Smooth muscle cell (in vitro differentiated cells): Measurements from ENCODE around the gene PRKAR1B. TPM values are rescaled to one million over a fixed set of nuclear protein-coding genes. Genes with fewer than 3 reads are reported as not detected.

Experiments
- DNase-seq: peaks from one replicate; lab custom pipeline; 2025; ENCODE audit not compliant: unreplicated experiment; lab: John Stamatoyannopoulos, UW
- H2AFZ ChIP-seq: fragments of 200-600 bp; sonication (generic); 2 replicates; pipeline ENCODE4 v1.6.0; 2016; ENCODE audit warnings: antibody characterized with exemption, low read depth, mild to moderate bottlenecking
- H3F3A ChIP-seq: fragments of 200-600 bp; sonication (generic); 2 replicates; pipeline ENCODE4 v1.6.0; 2017; ENCODE audit warnings: antibody characterized with exemption, low read depth
- H3K27ac ChIP-seq: fragments of 200-600 bp; sonication (generic); 2 replicates; pipeline ENCODE4 v1.5.1; 2016; ENCODE audit warnings: low read depth, mild to moderate bottlenecking
- H3K27me3 ChIP-seq: fragments of 200-600 bp; sonication (generic); 2 replicates; pipeline ENCODE4 v1.6.1; 2016; ENCODE audit warnings: low read depth, mild to moderate bottlenecking
- H3K36me3 ChIP-seq: fragments of 200-600 bp; sonication (generic); 2 replicates; pipeline ENCODE4 v1.5.1; 2016; ENCODE audit warnings: low read depth
- H3K4me1 ChIP-seq: fragments of 200-600 bp; sonication (generic); 2 replicates; pipeline ENCODE4 v1.5.1; 2016; ENCODE audit warnings: low read depth
- H3K4me2 ChIP-seq: fragments of 200-600 bp; sonication (generic); 2 replicates; pipeline ENCODE4 v1.6.0; 2016; ENCODE audit warnings: mild to moderate bottlenecking
- H3K4me3 ChIP-seq: fragments of 200-600 bp; sonication (generic); 2 replicates; pipeline ENCODE4 v1.5.1; 2016; ENCODE audit warnings: mild to moderate bottlenecking
- H3K79me2 ChIP-seq: fragments of 200-600 bp; sonication (generic); 2 replicates; pipeline ENCODE4 v1.6.0; 2016; ENCODE audit warnings: low read depth, mild to moderate bottlenecking
- H3K9ac ChIP-seq: fragments of 200-600 bp; sonication (generic); 2 replicates; pipeline ENCODE4 v1.6.0; 2016; ENCODE audit warnings: low read depth
- H3K9me3 ChIP-seq: fragments of 200-600 bp; sonication (generic); replicated peaks from 2 replicates; pipeline ENCODE4 v1.5.1; 2016; ENCODE audit warnings: low read depth
- H4K20me1 ChIP-seq: fragments of 200-600 bp; sonication (generic); 2 replicates; pipeline ENCODE4 v1.6.0; 2016; ENCODE audit warnings: low read depth
- WGBS: methylation state at CpG from one replicate; pipeline ENCODE4 v1.1.7; 2016; ENCODE audit warnings: low lambda C conversion rate; 5-methylcytosine and 5-hydroxymethylcytosine counted together
- polyA plus RNA-seq: library from polyadenylated mRNA; unstranded; fragments of >200 nt; fragmentation: Nextera tagmentation; extraction: Ambion mirVana; gene quantifications from 2 replicates; pipeline ENCODE4 v1.2.1, GENCODE V29; 2016
- total RNA-seq: library from RNA; depleted of rRNA; stranded (reverse); fragments of >200 nt; gene quantifications from 2 replicates; pipeline ENCODE4 v1.2.3, GENCODE V29; 2014
- TF ChIP-seq, protein P1 (sequence below): fragments of 200-600 bp; sonication (generic); IDR thresholded peaks from 2 replicates; pipeline ENCODE4 v1.5.1; 2017; ENCODE audit warnings: borderline replicate concordance, mild to moderate bottlenecking, antibody characterized with exemption; ENCODE audit not compliant: insufficient read depth, poor library complexity, severe bottlenecking

PRKAR1B gene
- total and polyA plus RNA-seq, 2 experiments from 2014 or later = 5.3 to 10.1 TPM

- no peak for DNase-seq
- Histone ChIP-seq H4K20me1 (no peaks in the 10 kb centered on the region), H3K79me2 (no peaks in the 10 kb centered on the region), H3K9me3 (no peaks in the 10 kb centered on the region), H3K36me3 (no peaks in the 10 kb centered on the region), H3F3A (peaks cover 27% of the 10 kb centered on the region), H3K27ac (peak overlapping the region; percentile 88), H3K27me3 (no peaks in the 10 kb centered on the region), H2AFZ (no peak overlapping the region), H3K4me3 (no peak overlapping the region), H3K4me1 (peaks cover 24% of the 10 kb centered on the region), H3K9ac (no peak overlapping the region), H3K4me2 (no peak overlapping the region)
- WGBS = 89% methylated on average over 17 of the region's 17 CpGs
- TF ChIP-seq, protein P1, sequence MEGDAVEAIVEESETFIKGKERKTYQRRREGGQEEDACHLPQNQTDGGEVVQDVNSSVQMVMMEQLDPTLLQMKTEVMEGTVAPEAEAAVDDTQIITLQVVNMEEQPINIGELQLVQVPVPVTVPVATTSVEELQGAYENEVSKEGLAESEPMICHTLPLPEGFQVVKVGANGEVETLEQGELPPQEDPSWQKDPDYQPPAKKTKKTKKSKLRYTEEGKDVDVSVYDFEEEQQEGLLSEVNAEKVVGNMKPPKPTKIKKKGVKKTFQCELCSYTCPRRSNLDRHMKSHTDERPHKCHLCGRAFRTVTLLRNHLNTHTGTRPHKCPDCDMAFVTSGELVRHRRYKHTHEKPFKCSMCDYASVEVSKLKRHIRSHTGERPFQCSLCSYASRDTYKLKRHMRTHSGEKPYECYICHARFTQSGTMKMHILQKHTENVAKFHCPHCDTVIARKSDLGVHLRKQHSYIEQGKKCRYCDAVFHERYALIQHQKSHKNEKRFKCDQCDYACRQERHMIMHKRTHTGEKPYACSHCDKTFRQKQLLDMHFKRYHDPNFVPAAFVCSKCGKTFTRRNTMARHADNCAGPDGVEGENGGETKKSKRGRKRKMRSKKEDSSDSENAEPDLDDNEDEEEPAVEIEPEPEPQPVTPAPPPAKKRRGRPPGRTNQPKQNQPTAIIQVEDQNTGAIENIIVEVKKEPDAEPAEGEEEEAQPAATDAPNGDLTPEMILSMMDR = no peak
Measured at GRCh38 chr7:541661-542060, 185.4 kb downstream of the PRKAR1B start.

GRCh38 chr7:540997-541396 is 186.1 kb downstream of the PRKAR1B start:
- peak overlapping the region; percentile 98 for H3K27ac ChIP-seq
- H3K4me3 ChIP-seq = no peak overlapping the region
- H3K79me2 ChIP-seq = no peaks in the 10 kb centered on the region
- no peaks in the 10 kb centered on the region for H3K9me3 ChIP-seq
- H3K27me3 ChIP-seq = no peaks in the 10 kb centered on the region
- no peak overlapping the region for H2AFZ ChIP-seq
- H4K20me1 ChIP-seq = no peaks in the 10 kb centered on the region
- 99% methylated on average over 8 of the region's 12 CpGs for WGBS
- DNase-seq = no peak
- H3K36me3 ChIP-seq = no peaks in the 10 kb centered on the region
- H3K4me2 ChIP-seq = no peak overlapping the region
- H3K9ac ChIP-seq = no peak overlapping the region
- H3F3A ChIP-seq = peaks cover 25% of the 10 kb centered on the region
- TF ChIP-seq, protein P1 = no peak
- peaks cover 24% of the 10 kb centered on the region for H3K4me1 ChIP-seq

DNA sequence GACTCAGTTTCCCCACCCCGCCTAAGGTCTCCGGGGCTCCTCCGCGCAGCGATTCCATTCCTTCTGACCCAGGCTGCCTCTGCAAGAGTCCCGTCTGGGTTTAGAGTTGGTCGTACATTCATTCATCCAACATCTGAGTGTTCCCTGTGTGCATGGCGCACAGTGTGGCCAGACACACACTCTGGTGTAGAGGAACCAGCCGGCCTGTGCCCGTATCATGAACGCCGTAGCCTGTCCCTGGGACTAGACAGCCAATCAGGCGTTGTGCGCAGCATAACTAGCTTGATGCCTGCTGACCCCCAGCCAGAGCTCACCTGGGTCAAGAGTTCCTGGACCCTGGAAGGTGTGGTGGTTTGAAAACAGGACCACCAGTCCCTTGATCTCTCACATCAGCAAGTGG is 186.5 kb downstream of the PRKAR1B start:
- peaks cover 24% of the 10 kb centered on the region for H3K4me1 ChIP-seq
- TF ChIP-seq, protein P1 = no peak
- peaks cover 21% of the 10 kb centered on the region for H3F3A ChIP-seq
- H3K9ac ChIP-seq = peak overlapping the region; percentile 79
- peak overlapping the region; percentile 74 for H3K4me2 ChIP-seq
- no peaks in the 10 kb centered on the region for H4K20me1 ChIP-seq
- no peaks in the 10 kb centered on the region for H3K9me3 ChIP-seq
- H2AFZ ChIP-seq = no peak overlapping the region
- H3K36me3 ChIP-seq = no peaks in the 10 kb centered on the region
- no peaks in the 10 kb centered on the region for H3K27me3 ChIP-seq
- no peak overlapping the region for H3K4me3 ChIP-seq
- H3K79me2 ChIP-seq = no peaks in the 10 kb centered on the region
- DNase-seq = no peak
- WGBS = 98% methylated on average over 14 of the region's 14 CpGs
- H3K27ac ChIP-seq = peak overlapping the region; percentile 98

DNA sequence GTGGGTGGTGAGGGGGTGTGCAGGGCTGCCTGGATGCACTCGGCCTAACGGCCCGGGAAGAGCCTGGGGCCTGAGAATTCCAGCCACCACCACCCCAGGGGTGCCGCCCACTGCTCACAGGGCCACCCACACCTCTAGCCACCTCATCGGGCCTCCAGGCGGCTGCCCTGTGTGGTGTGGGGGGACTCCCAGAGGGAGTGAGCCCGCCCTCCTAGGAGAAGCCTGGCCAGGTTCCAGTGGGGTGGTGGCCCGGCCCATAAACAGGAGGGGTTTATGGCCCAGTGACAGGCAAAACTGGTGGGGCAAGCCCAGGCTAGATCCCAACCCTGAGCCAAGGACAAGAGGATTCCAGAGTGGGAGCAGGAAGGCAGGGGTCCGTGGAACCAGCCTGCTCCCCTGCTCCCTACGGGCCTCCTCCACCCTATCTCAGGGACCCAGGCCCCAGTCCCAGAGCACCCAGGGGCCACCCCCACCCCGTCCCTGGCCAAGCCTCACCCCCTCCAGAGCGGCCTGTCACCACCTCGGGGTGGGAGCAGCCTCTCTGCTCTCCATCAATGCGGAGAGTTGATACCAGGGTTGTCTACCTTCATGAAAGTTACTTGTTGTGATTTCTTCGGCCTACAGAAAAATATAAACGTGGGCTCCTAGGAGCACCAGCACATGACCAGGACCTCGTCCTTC is 187.2 kb downstream of the PRKAR1B start:
- H3K4me1 ChIP-seq = peaks cover 24% of the 10 kb centered on the region
- H3K36me3 ChIP-seq = no peaks in the 10 kb centered on the region
- TF ChIP-seq, protein P1 = no peak
- no peak overlapping the region for H2AFZ ChIP-seq
- WGBS = 53% methylated on average over 12 of the region's 17 CpGs
- H4K20me1 ChIP-seq = no peaks in the 10 kb centered on the region
- no peaks in the 10 kb centered on the region for H3K79me2 ChIP-seq
- no peaks in the 10 kb centered on the region for H3K27me3 ChIP-seq
- H3K9me3 ChIP-seq = no peaks in the 10 kb centered on the region
- H3F3A ChIP-seq = peaks cover 18% of the 10 kb centered on the region
- peak; percentile 43 for DNase-seq
- H3K4me2 ChIP-seq = peak overlapping the region; percentile 74
- no peak overlapping the region for H3K4me3 ChIP-seq
- H3K27ac ChIP-seq = peak overlapping the region; percentile 98
- H3K9ac ChIP-seq = peak overlapping the region; percentile 79
